Mammary epithelial cell (primary cell): ENCODE measurements around the gene SETD2.
"Not testable (repeated sequence)": the region's sequence is repeated elsewhere in the genome, so short reads cannot be mapped to it uniquely, and the experiment has no call there.

Experiments
- EZH2 ChIP-seq: IDR thresholded peaks from 2 replicates; pipeline ENCODE4 v1.6.1; 2012; ENCODE audit warnings: low read length, inconsistent platforms, borderline replicate concordance
- TF ChIP-seq, protein P1 (sequence below), 2 donors: IDR thresholded peaks in 1 of 2; conservative IDR thresholded peaks in 1 of 2; 2 replicates each; pipeline ENCODE4 v1.5.1; 2011 to 2012; ENCODE audit warnings: inconsistent platforms in 2 of 2, low read length in 2 of 2, mild to moderate bottlenecking in 2 of 2, control low read depth in 1 of 2, low read depth in 1 of 2; ENCODE audit not compliant: insufficient read depth in 1 of 2; ENCODE audit errors: extremely low read depth in 1 of 2

DNA sequence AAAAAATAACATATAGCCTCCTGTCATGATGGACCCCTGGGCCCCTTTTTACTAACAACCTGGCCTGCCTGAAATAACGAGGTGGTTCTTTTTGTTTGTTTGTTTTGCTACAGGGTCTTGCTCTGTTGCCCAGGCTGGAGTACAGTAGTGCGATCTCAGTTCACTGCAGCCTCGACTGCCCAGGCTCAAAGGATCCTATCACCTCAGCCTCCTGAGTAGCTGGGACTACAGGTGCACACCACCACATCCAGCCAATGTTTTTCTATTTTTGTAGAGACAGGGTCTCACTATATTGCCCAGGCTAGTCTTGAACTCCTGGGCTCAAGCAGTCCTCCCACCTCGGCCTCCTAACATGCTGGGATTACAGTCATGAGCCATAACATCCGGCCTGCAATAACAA, 42.1 kb upstream of the SETD2 start:
- TF ChIP-seq, protein P1, sequence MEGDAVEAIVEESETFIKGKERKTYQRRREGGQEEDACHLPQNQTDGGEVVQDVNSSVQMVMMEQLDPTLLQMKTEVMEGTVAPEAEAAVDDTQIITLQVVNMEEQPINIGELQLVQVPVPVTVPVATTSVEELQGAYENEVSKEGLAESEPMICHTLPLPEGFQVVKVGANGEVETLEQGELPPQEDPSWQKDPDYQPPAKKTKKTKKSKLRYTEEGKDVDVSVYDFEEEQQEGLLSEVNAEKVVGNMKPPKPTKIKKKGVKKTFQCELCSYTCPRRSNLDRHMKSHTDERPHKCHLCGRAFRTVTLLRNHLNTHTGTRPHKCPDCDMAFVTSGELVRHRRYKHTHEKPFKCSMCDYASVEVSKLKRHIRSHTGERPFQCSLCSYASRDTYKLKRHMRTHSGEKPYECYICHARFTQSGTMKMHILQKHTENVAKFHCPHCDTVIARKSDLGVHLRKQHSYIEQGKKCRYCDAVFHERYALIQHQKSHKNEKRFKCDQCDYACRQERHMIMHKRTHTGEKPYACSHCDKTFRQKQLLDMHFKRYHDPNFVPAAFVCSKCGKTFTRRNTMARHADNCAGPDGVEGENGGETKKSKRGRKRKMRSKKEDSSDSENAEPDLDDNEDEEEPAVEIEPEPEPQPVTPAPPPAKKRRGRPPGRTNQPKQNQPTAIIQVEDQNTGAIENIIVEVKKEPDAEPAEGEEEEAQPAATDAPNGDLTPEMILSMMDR (conservative IDR thresholded peaks at IDR 0.05 in 1 of 2, IDR thresholded peaks at IDR 0.05 in 1 of 2; ENCODE audit: extremely low read depth in 1 of 2, insufficient read depth in 1 of 2, low read depth in 1 of 2, low read length in 2 of 2): not testable (repeated sequence)
- TF ChIP-seq EZH2: not testable (repeated sequence)
